GM21786 (cell line): ENCODE measurements around the gene LY6G6D.
A peak's percentile ranks its signal among the peaks of the same experiment; 100 is the strongest.

Experiments used
- ATAC-seq: cut with Tn5 transposase; IDR thresholded peaks from one replicate; pipeline ENCODE4 v1.9.1; 2021; ENCODE audit not compliant: unreplicated experiment

Gene LY6G6D

GRCh38 chr6:31717499-31718222, 2.5 kb downstream of the LY6G6D start:
- no peak for ATAC-seq

GRCh38 chr6:31718265-31718664, 3.1 kb downstream of the LY6G6D start:
- no peak for ATAC-seq

- no peak for ATAC-seq
Measured at GRCh38 chr6:31719001-31719400, 3.9 kb downstream of the LY6G6D start.

- ATAC-seq: no peak
Measured at GRCh38 chr6:31720196-31720770, 5.1 kb downstream of the LY6G6D start.

- no peak for ATAC-seq
Measured at GRCh38 chr6:31721351-31722020, 6.3 kb downstream of the LY6G6D start, which contains the start of gene LY6G6C. Gene LY6G6C (minus strand): TSS chr6:31721746. CDS start chr6:31721679, 67 bp downstream.

- no peak for ATAC-seq
Measured at GRCh38 chr6:31722173-31722572, 7.0 kb downstream of the LY6G6D start.

- ATAC-seq: no peak
Measured at GRCh38 chr6:31723245-31723979, 8.3 kb downstream of the LY6G6D start, which contains the start of gene MPIG6B. Gene MPIG6B (plus strand): TSS chr6:31723373. CDS start chr6:31723384, 11 bp downstream.

- no peak for ATAC-seq
Measured at GRCh38 chr6:31723980-31724691, 9.0 kb downstream of the LY6G6D start.

GRCh38 chr6:31725502-31726350, 10.6 kb downstream of the LY6G6D start:
- no peak for ATAC-seq

- ATAC-seq: peak; percentile 54
Measured at GRCh38 chr6:31727034-31727716, 12.0 kb downstream of the LY6G6D start.

- ATAC-seq: no peak
Measured at GRCh38 chr6:31727717-31728671, 12.8 kb downstream of the LY6G6D start.

- ATAC-seq: no peak
Measured at GRCh38 chr6:31728767-31729514, 13.8 kb downstream of the LY6G6D start, which contains the start of gene DDAH2. Gene DDAH2 (minus strand): TSS chr6:31729299. CDS start chr6:31729161, 138 bp downstream.

GRCh38 chr6:31729515-31729978, 14.4 kb downstream of the LY6G6D start:
- peak; percentile 40 for ATAC-seq

GRCh38 chr6:31729979-31730630, 15.0 kb downstream of the LY6G6D start:
- ATAC-seq: peak; percentile 40

GRCh38 chr6:31730631-31731086, 15.5 kb downstream of the LY6G6D start:
- ATAC-seq: no peak

GRCh38 chr6:31732029-31732428, 16.9 kb downstream of the LY6G6D start:
- no peak for ATAC-seq
